Neural crest cell (in vitro differentiated cells): Measurements from ENCODE around the gene RPS6KA4. TPM values are rescaled to one million over a fixed set of nuclear protein-coding genes. Genes with fewer than 3 reads are reported as not detected.

Experiments
- DNase-seq: peaks from one replicate; pipeline ENCODE4 v3.0.0; 2021; ENCODE audit warnings: low read depth, mixed read lengths, low spot score
- H3K27ac Mint-ChIP-seq: one replicate; pipeline ENCODE4 v1.8.0; 2021; ENCODE audit warnings: mild to moderate bottlenecking, mixed read lengths; ENCODE audit not compliant: unreplicated experiment
- H3K27me3 Mint-ChIP-seq: 2 replicates; pipeline ENCODE4 v1.8.0; 2021; ENCODE audit warnings: low read depth, mild to moderate bottlenecking, mixed read lengths
- H3K36me3 Mint-ChIP-seq: 2 replicates; pipeline ENCODE4 v1.8.0; 2021; ENCODE audit warnings: low read depth, mild to moderate bottlenecking, mixed read lengths
- H3K4me1 Mint-ChIP-seq: 2 replicates; pipeline ENCODE4 v1.8.0; 2021; ENCODE audit warnings: mixed read lengths
- H3K4me3 Mint-ChIP-seq: one replicate; pipeline ENCODE4 v1.8.0; 2021; ENCODE audit warnings: mild to moderate bottlenecking, mixed read lengths
- H3K9me3 Mint-ChIP-seq: 2 replicates; pipeline ENCODE4 v1.8.0; 2021; ENCODE audit warnings: mixed read lengths
- CTCF ChIP-seq: fragments of 200-600 bp; sonication (generic); conservative IDR thresholded peaks from 2 replicates; pipeline ENCODE4 v1.5.0; 2021; ENCODE audit warnings: antibody characterized with exemption, mild to moderate bottlenecking
- total RNA-seq: library from RNA; stranded (reverse); gene quantifications from 2 replicates; pipeline ENCODE4 v1.2.1, GENCODE V29; 2021

RPS6KA4 gene
- total RNA-seq, 1 donor from 2014 or later = 17.6 TPM

- peaks cover 4% of the 10 kb centered on the region for H3K4me1 Mint-ChIP-seq
- no peak for DNase-seq
- no peak overlapping the region for H3K4me3 Mint-ChIP-seq
- no peak overlapping the region for H3K27ac Mint-ChIP-seq
- H3K9me3 Mint-ChIP-seq = no peaks in the 10 kb centered on the region
- H3K36me3 Mint-ChIP-seq = peaks cover 9% of the 10 kb centered on the region
- H3K27me3 Mint-ChIP-seq = no peaks in the 10 kb centered on the region
- no peak for TF ChIP-seq CTCF
These were observed 14.6 kb downstream of the RPS6KA4 start for GRCh38 chr11:64373598-64373974.

DNA sequence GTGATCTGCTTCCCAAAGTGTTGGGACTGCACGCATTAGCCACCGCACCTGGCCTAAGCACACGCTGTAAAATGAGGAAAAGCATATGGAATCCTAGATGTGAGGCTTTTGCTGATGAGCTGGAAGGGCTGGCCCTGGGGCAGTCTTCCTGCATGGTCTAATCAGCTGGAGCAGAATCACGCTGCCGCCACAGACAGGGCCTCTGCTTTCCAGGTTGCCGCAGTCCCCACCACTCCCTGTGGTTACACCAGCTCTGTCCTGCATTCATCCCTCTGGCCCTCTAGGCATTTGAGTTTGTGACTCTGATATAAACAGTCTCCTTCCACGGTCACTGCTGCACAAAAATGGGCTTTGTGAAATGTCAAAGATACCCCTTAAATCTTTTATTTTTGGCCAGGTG is 17.1 kb downstream of the RPS6KA4 start:
- Mint-ChIP-seq H3K27me3 (no peaks in the 10 kb centered on the region), H3K4me3 (no peak overlapping the region), H3K4me1 (peaks cover 4% of the 10 kb centered on the region), H3K9me3 (no peaks in the 10 kb centered on the region), H3K27ac (no peak overlapping the region), H3K36me3 (peaks cover 2% of the 10 kb centered on the region)
- no peak for TF ChIP-seq CTCF
- no peak for DNase-seq

DNA sequence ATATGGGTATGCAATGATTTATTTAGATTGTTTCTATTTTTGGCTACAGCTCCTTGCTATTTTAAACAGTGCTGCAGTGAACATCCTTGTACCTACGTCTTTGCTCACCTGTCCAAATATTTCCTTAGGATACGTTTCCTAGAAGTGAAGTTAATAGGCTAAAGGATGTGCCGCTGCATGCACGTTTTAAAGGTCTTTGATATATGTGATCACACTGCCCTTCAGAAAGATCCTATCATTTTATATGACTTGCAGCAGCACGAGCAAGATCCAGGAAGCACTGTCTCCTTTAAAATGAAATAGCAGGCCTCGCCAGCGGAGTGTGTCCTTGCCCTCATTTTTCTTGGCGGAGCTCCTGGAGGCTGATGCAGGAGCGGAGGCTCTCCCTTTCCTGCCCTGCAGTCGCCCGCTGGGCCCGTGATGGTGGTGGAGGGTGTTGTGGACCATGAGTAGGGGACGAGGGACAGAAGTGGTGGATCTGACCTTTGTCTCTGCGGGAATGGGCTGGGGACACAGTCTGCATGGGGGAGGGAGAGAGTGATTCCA is 19.4 kb downstream of the RPS6KA4 start:
- Mint-ChIP-seq H3K4me1 (peaks cover 9% of the 10 kb centered on the region), H3K27ac (no peak overlapping the region), H3K36me3 (no peaks in the 10 kb centered on the region), H3K4me3 (no peak overlapping the region), H3K9me3 (no peaks in the 10 kb centered on the region), H3K27me3 (peaks cover 3% of the 10 kb centered on the region)
- no peak for TF ChIP-seq CTCF
- DNase-seq = no peak

DNA sequence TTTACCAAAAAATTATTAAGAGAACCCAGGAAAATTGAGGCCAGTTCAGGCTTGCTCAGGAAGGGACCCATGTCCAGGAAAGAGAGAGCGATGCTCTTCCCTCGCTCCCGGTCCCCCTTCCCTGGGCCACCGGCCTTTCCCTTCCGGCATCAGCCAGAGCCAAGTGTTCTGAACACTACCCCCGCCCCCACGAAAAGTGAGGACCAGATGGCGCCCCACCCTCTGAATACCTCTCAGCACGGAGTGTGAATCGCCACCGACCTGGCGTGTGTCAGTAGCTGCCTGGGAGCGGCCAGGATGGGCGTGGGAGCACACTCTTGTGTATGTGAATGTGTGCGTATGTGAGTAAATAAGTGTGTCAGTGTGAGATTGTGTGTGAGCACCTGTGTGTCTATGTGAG is 20.2 kb downstream of the RPS6KA4 start:
- peaks cover 3% of the 10 kb centered on the region for H3K27me3 Mint-ChIP-seq
- H3K4me3 Mint-ChIP-seq = no peak overlapping the region
- no peak for TF ChIP-seq CTCF
- peaks cover 5% of the 10 kb centered on the region for H3K4me1 Mint-ChIP-seq
- DNase-seq = no peak
- H3K36me3 Mint-ChIP-seq = no peaks in the 10 kb centered on the region
- H3K27ac Mint-ChIP-seq = no peak overlapping the region
- H3K9me3 Mint-ChIP-seq = no peaks in the 10 kb centered on the region

DNA sequence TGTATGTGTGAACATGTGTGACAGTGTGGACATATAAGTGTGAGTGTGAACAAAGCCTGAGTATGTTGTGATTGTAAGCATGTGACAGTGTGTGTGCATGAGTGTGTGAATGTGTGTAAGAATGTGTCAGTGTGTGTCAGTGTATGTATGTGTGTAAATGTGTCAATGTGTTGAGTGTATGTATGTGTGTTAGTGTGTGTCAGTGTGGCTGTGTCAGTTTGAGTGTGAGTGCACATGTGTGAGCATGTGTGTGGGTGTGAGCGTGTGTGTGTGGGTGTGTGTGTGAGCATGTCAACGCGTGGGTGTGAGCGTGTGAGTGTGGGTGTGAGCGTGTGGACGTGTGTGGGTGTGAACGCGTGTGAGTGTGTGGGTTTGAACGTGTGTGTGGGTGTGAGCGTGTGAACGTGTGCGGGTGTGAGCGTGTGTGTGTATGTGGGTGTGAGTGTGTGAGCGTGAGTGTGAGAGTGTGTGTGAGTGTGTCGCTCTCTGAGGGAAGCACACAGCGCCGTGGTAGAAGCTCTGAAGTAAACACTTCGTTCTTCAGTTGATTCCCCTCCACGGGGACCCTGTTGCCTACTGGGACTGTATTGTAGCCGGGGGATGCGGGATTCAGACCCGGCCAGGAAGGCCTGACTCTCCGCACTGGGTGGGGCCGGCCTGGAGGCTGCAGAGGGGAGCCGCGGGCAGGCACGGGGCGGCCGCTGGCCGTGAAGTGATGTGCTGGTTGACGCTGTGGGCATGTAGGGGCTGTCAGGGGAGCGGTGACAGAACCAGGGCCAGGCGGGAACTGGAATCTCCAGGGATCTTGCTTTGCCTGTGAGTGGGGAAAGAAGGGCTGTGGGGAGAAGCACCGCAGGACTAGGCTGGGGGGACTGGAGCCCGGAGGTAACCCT is 21.1 kb downstream of the RPS6KA4 start:
- Mint-ChIP-seq H3K27ac (no peak overlapping the region), H3K9me3 (no peaks in the 10 kb centered on the region), H3K4me1 (peaks cover 5% of the 10 kb centered on the region), H3K4me3 (no peak overlapping the region), H3K27me3 (peaks cover 3% of the 10 kb centered on the region), H3K36me3 (no peaks in the 10 kb centered on the region)
- no peak for DNase-seq
- no peak for TF ChIP-seq CTCF
